B cell (primary cell): ENCODE data around the gene RHEBL1. TPM values are rescaled to one million over a fixed set of nuclear protein-coding genes. Genes with fewer than 3 reads are reported as not detected.

ENCODE experiments used
- ATAC-seq: fragments of 200-7000 bp; cut with Tn5 transposase; one replicate; pipeline ENCODE4 v1.10.0; 2021; ENCODE audit warnings: low read depth, mild to moderate bottlenecking, moderate number of reproducible peaks, moderate library complexity
- CTCF ChIA-PET: fragments of 350-600 bp; sonication (Branson Sonifier 250); formaldehyde crosslinking; loops from one replicate; lab custom pipeline; 2021; ENCODE audit warnings: antibody characterized with exemption, inconsistent platforms; lab: Charles Lee
- POLR2A ChIA-PET: fragments of 350-600 bp; sonication (Branson Sonifier 250); formaldehyde crosslinking; loops from one replicate; lab custom pipeline; 2021; ENCODE audit warnings: antibody characterized with exemption; lab: Charles Lee
- DNase-seq: peaks from one replicate; pipeline ENCODE4 v3.0.0; 2013
- H2AFZ ChIP-seq: 2 replicates; pipeline ENCODE4 v1.6.1; 2012; ENCODE audit warnings: mild to moderate bottlenecking, low read depth, low read length; ENCODE audit not compliant: insufficient read depth, poor library complexity, severe bottlenecking
- H3K27ac ChIP-seq, 2 donors: 1 replicate in 1 of 2; 2 replicates in 1 of 2; pipeline ENCODE4 v1.5.1; 2012 to 2013; ENCODE audit warnings: low read length in 2 of 2, mild to moderate bottlenecking in 2 of 2, moderate library complexity in 1 of 2
- H3K27me3 ChIP-seq, 4 experiments: fragments of 200-600 bp in 1 of 4; sonication (generic) in 1 of 4; replicated peaks in 1 of 4; 1 replicate in 2 of 4; 2 replicates in 2 of 4; pipeline versions ENCODE4 v1.6.1 to v1.7.0; 2013 to 2016; ENCODE audit warnings: low read length in 3 of 4, mild to moderate bottlenecking in 2 of 4, mixed read lengths in 1 of 4, moderate library complexity in 1 of 4; ENCODE audit not compliant: insufficient read depth in 4 of 4, control insufficient read depth in 3 of 4; ENCODE audit errors: control extremely low read depth in 1 of 4
- H3K36me3 ChIP-seq, 2 experiments: replicated peaks in 1 of 2; 1 replicate in 1 of 2; 2 replicates in 1 of 2; pipeline versions ENCODE4 v1.6.1 to v1.7.1; 2013; ENCODE audit warnings: low read length in 1 of 2; ENCODE audit not compliant: insufficient read depth in 2 of 2, control insufficient read depth in 1 of 2; ENCODE audit errors: control extremely low read depth in 1 of 2, extremely low read depth in 1 of 2
- H3K4me1 ChIP-seq, 2 donors: fragments of 200-600 bp in 1 of 2; sonication (generic) in 1 of 2; 1 replicate in 1 of 2; 2 replicates in 1 of 2; pipeline versions ENCODE4 v1.5.1 to v1.6.1; 2013 to 2017; ENCODE audit warnings: low read length in 2 of 2; ENCODE audit not compliant: control insufficient read depth in 2 of 2, insufficient read depth in 2 of 2
- H3K4me2 ChIP-seq: replicated peaks from 2 replicates; pipeline ENCODE3; 2012; ENCODE audit warnings: mild to moderate bottlenecking, low read depth, low read length; ENCODE audit not compliant: poor library complexity, severe bottlenecking
- H3K4me3 ChIP-seq, 5 experiments: fragments of 200-600 bp in 1 of 5; sonication (generic) in 1 of 5; 1 replicate in 3 of 5; 2 replicates in 2 of 5; pipeline versions ENCODE4 v1.5.1 to v1.7.0; 2011 to 2016; ENCODE audit warnings: low read length in 4 of 5, mild to moderate bottlenecking in 4 of 5, low read depth in 2 of 5, control low read depth in 1 of 5, moderate library complexity in 1 of 5; ENCODE audit not compliant: insufficient read depth in 1 of 5; ENCODE audit errors: control extremely low read depth in 1 of 5, extremely low read depth in 1 of 5
- H3K79me2 ChIP-seq: fragments of 200-600 bp; sonication (generic); one replicate; pipeline ENCODE4 v1.6.0; 2016; ENCODE audit warnings: low read length; ENCODE audit not compliant: control insufficient read depth, insufficient read depth
- H3K9ac ChIP-seq: fragments of 200-600 bp; sonication (generic); 2 replicates; pipeline ENCODE4 v1.6.1; 2017; ENCODE audit warnings: mild to moderate bottlenecking, low read length, moderate library complexity
- H3K9me3 ChIP-seq, 3 donors: one replicate each; pipeline versions ENCODE4 v1.6.1 to v1.7.1; 2013; ENCODE audit warnings: low read length in 2 of 3; ENCODE audit not compliant: control insufficient read depth in 2 of 3, insufficient read depth in 1 of 3; ENCODE audit errors: control extremely low read depth in 1 of 3
- H4K20me1 ChIP-seq: 2 replicates; pipeline ENCODE4 v1.6.0; 2012; ENCODE audit warnings: mild to moderate bottlenecking, low read length; ENCODE audit not compliant: insufficient read depth, control insufficient read depth, poor library complexity, severe bottlenecking
- H3K27ac Mint-ChIP-seq: one replicate; pipeline ENCODE4 v1.8.0; 2021; ENCODE audit warnings: mixed read lengths
- H3K27me3 Mint-ChIP-seq: one replicate; pipeline ENCODE4 v1.8.0; 2021; ENCODE audit warnings: mixed read lengths
- H3K4me1 Mint-ChIP-seq: one replicate; pipeline ENCODE4 v1.8.0; 2021; ENCODE audit warnings: mixed read lengths
- H3K4me3 Mint-ChIP-seq: one replicate; pipeline ENCODE4 v1.8.0; 2021; ENCODE audit warnings: mixed read lengths
- H3K9me3 Mint-ChIP-seq: one replicate; pipeline ENCODE4 v1.8.0; 2022; ENCODE audit warnings: mixed read lengths; ENCODE audit not compliant: insufficient read depth
- CTCF ChIP-seq: fragments of 200-600 bp; IDR thresholded peaks from one replicate; pipeline ENCODE4 v1.8.0; 2022; ENCODE audit warnings: antibody characterized with exemption, mild to moderate bottlenecking
- EZH2 ChIP-seq: IDR thresholded peaks from 2 replicates; pipeline ENCODE4 v1.6.1; 2012; ENCODE audit warnings: borderline replicate concordance, low read depth, mild to moderate bottlenecking, moderate library complexity, low read length; ENCODE audit not compliant: insufficient read depth, poor library complexity, severe bottlenecking
- WGBS: methylation state at CpG from one replicate; pipeline ENCODE4 v1.1.5; 2013; ENCODE audit warnings: missing lambda C conversion rate; ENCODE audit not compliant: insufficient coverage; 5-methylcytosine and 5-hydroxymethylcytosine counted together
- intact Hi-C: fragments of 100-400 bp; cut with micrococcal nuclease; formaldehyde crosslinking; loops from one replicate; pipeline ENCODE4 v1.10.0; 2022
- polyA plus RNA-seq: library from polyadenylated mRNA; depleted of rRNA; stranded (reverse); fragments of >200 nt; gene quantifications from 2 replicates; pipeline ENCODE4 v1.2.3, GENCODE V29; 2012
- total RNA-seq, 2 donors: library from RNA; stranded (reverse); fragments of 120-200 nt in 1 of 2; gene quantifications; 1 replicate in 1 of 2; 2 replicates in 1 of 2; pipeline versions ENCODE4 v1.2.3 to v1.2.4, GENCODE V29; 2013 to 2022

The RHEBL1 gene
- total and polyA plus RNA-seq, 2 donors (not counting 1 experiment from before 2014, with no cell fraction given): 3.0 to 6.1 TPM

GRCh38 chr12:49049566-49050224 lies 20.1 kb downstream of the RHEBL1 start:
- Mint-ChIP-seq H3K4me3 (no peak overlapping the region), H3K9me3 (no peaks in the 10 kb centered on the region), H3K27me3 (no peaks in the 10 kb centered on the region), H3K27ac (no peak overlapping the region), H3K4me1 (peaks cover 3% of the 10 kb centered on the region)
- Histone ChIP-seq H2AFZ (no peak overlapping the region), H3K9me3 (no peaks in the 10 kb centered on the region), H3K9ac (no peak overlapping the region), H3K27me3 (no peaks in the 10 kb centered on the region), H3K27ac (no peak overlapping the region), H3K4me1 (no peaks in the 10 kb centered on the region), H3K4me2 (no peak overlapping the region), H3K36me3 (peaks cover 2 to 97% of the 10 kb centered on the region in 2 experiments), H4K20me1 (peaks cover 68% of the 10 kb centered on the region), H3K79me2 (peaks cover 74% of the 10 kb centered on the region), H3K4me3 (no peak overlapping the region)
- ATAC-seq (no peak), DNase-seq (no peak)
- POLR2A ChIA-PET: interaction anchor here (1.3 kb wide), 1 partner anchor 20 kb away, joined by 3 read pairs; the partner anchor contains the start of gene RHEBL1
- no peak for TF ChIP-seq EZH2
- TF ChIP-seq CTCF: no peak
- CTCF ChIA-PET: interaction anchor here (2.0 kb wide), 1 partner anchor 14 kb away, joined by 9 read pairs; no protein-coding TSS in a partner anchor
- intact Hi-C loops: no loop called here
- WGBS: 95% methylated on average over 19 of the region's 20 CpGs

GRCh38 chr12:49048953-49049352 lies 20.8 kb downstream of the RHEBL1 start:
- Mint-ChIP-seq H3K9me3 (no peaks in the 10 kb centered on the region), H3K27me3 (no peaks in the 10 kb centered on the region), H3K4me1 (peaks cover under 1% of the 10 kb centered on the region), H3K27ac (no peak overlapping the region), H3K4me3 (no peak overlapping the region)
- ChIA-PET POLR2A (interaction anchor here (1.3 kb wide), 1 partner anchor 21 kb away, joined by 3 read pairs; the partner anchor contains the start of gene RHEBL1), CTCF (interaction anchor here (1.2 to 2.0 kb wide), 2 partner anchors 15 to 27 kb away, joined by 3 to 9 read pairs; no protein-coding TSS in a partner anchor)
- no peak overlapping the region for H3K4me2 ChIP-seq
- no peak overlapping the region for H3K27ac ChIP-seq
- no peak for TF ChIP-seq EZH2
- TF ChIP-seq CTCF: no peak
- H3K79me2 ChIP-seq: peaks cover 73% of the 10 kb centered on the region
- intact Hi-C loops: no loop called here
- no peak overlapping the region for H2AFZ ChIP-seq
- peaks cover 2 to 97% of the 10 kb centered on the region in 2 experiments for H3K36me3 ChIP-seq
- peaks cover 66% of the 10 kb centered on the region for H4K20me1 ChIP-seq
- H3K4me1 ChIP-seq: no peaks in the 10 kb centered on the region
- WGBS: 95% methylated on average over 8 of the region's 10 CpGs
- ATAC-seq: no peak
- no peak overlapping the region for H3K4me3 ChIP-seq
- no peaks in the 10 kb centered on the region for H3K9me3 ChIP-seq
- H3K9ac ChIP-seq: no peak overlapping the region
- no peak for DNase-seq
- H3K27me3 ChIP-seq: no peaks in the 10 kb centered on the region
